NCI-H146 treated with DMSO at 0.1 percent for 48 hours (cell line): ENCODE data around the gene PLEKHG2.

Experiments used
- DNase-seq: peaks from one replicate; lab custom pipeline; 2025; ENCODE audit not compliant: unreplicated experiment; lab: John Stamatoyannopoulos, UW

The PLEKHG2 gene

DNA sequence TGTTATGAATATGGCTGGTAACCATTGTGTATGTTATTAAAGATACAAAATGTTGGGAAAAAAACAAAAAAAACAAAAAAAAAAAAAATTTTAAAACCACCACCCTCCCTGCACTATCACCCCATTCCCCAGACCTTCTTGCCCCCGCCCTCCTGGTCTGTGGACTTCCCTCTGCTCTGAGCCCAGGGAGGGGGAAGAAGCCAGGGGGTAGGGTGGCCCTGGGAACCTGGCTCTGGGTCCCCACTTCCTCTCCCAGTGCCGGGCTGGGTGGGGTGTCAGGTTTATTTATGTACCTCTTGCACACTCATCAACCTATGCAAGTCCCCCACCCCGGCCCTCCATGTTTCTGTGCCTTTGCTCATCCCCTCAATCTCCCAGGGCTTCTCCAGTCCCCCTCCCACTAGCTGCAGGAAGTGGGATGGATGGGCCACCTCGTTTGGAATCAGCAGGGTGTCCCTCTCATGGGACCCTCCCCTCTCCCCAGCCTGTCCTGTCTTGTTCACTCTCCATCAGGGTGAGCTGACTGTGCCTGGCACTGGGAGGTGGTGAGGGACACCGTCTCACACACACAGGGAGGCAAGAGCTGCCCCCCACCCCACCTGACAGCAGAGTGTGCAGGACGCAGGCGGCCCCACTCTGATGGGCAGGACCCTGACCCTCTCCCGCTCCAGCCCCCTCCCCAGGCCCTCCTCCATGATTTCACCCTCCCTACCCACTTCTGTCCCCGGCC, 27.5 kb upstream of the PLEKHG2 start:
- DNase-seq = no peak

DNA sequence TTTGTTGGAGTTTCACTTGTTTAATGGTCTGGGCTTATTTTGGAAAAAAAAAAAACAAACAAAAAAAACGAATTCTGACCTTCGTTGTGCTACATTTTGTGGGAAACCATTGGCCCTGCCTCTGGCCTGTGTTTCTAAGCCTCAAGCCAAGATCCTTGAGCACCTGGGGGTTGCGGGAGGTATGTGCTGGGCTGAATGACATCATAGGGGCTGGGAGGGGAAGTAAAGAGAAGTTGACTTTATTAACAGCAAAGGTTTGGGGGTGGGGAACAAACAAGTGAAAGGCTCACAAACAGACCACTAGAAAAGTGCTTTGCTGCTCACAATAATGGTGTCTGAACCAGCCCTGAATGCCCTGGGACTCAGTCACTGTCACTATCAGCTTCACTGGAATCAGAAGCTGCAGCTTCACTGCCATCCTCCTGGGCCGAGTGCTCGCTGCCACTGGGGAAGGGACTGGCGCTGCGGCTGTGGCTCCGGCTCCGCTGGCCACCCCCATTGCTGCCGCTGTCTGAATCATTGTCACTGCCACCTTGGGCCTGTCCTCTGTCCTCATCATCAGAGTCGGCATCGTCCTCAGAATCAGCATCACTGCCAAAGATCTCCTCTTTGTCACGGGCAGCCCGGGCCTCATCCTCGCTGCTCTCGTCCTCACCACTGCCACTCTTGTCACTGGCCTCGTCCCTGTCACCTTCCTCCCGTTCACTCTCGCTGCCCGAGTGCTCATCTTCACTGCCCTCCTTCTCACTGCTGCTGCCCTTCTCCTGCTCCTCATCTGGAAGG, 26.6 kb upstream of the PLEKHG2 start:
- DNase-seq = no peak

DNA sequence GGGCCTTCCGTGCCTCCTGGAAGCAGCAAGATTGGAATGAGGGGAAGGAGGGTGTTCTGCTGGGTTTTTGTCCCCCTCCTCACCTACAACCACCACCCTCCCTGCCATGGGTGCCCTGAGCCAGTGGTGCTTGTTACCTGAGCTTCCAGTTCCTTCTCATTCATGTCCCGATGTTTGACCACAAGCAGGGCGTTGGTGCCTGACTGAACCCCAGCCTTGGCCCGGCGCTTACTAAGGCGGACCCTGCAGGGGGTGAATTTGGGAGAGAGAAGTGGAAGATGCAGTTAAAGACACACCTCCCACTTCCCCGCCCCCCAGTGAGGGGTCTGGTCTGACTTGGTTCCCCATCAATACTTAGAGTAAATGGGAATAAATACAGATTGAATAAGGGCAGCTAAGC, 25.9 kb upstream of the PLEKHG2 start:
- DNase-seq = no peak

DNA sequence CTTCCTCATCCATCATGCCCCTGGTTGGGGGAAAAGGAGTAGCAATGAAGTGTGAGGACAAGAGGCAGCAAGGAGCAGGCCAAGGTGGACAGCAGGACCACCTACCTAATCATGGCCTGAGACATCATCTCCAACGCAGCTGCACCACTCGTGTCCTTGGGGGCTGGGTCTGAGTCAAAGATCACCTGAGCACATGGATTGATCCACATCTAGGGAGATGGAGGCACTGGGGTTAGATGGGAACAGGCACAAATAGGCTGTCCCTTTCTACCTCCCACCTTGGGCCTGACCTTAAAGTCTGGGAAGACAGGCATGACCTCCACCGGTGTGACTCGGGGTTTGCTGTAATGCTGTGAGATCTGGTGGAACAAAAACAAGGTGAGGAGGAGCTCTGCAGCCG, 23.8 kb upstream of the PLEKHG2 start:
- no peak for DNase-seq

DNA sequence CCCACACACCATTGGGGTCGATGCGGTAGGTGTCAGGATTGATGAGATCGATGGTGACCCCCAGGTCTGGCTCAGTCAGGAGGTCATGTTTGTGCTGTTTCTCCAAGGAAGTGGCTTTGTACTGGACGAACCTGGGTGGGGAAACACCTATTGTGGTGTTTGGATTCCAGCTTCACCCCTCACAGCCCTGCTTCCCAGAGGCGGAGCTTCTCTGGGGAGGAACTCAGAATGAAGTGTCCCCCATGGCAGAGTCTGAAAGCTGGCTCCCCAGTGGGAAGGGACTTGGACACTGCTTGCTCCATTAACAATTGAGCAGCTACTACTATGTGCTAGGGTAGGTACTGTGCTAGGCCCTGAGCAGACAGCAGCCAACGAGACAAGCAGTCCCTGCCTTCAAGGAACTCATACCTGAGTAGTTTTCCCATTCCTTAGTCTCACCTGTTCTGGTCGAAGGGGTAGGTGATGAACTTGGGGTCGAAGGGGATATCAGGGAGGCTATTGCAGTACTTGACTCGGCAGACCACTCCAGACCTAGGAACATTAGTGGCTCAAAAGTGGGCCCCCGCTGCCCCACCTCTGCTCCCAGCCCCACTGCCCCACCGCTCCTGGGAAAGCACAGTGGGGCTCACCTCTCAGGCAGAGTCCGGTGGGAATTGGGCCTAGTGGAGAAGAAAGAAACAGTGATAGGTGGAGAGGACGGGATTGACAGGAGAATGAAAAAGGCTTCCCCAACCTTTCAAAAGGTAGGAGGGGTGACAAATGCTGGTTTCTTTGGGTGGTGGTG, 22.6 kb upstream of the PLEKHG2 start:
- no peak for DNase-seq

DNA sequence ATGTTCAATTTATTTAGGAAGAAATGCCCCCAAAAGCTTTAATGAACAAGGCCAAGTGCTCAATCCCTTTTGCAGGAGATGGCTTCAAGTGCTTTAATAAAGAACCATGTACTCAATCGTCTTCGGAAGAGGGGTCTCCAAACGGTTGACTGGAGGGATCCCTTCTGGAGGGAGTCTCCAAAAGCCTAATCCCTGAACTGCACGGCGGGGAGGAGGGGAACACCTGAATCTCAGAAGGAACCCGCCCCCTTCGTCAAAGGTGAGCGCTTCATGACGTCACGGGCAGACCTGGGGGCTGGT, 22.1 kb upstream of the PLEKHG2 start:
- no peak for DNase-seq

DNA sequence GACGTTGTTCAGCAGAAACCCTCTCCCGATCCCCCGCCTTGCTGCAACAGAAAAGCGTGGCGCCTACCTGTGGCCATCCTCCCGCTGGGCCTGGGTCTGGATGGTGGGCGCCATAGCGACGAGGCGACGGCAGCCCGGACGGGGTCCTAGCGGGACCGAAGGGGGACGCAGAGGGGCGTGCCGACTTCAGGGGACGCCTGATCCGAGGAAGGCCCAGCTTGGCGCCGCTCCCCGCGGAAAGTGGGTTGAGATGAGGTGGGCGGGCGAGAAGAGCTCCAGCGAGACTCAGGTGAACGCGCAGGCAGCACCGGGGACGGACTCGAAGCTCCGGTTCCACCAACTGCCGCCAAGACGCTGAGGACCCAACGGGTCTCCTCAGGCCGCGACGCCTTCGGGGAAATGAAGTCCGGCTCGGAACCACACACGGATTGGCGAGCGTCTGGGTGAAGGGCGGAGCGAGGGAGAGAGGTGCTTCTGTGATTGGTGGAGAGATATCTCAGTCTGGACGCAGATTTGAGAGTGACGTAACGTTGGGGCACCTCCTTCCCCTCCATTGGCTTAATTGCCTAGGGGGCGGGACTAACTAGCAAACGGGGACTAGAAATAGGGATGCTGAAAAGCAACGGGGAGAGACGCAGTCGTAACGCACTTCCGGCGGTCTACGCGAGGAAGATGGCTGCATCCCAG, 21.6 kb upstream of the PLEKHG2 start, which contains the start of the genes MED29 and PAF1:
Gene MED29 (plus strand): TSS at position 628 of the 687 bp plus-strand sequence. CDS start 45 bp downstream, at position 673.
Gene PAF1 (minus strand): TSS at position 356 of the 687 bp plus-strand sequence. CDS start 242 bp downstream, at position 114.
- peak; percentile 100 for DNase-seq

DNA sequence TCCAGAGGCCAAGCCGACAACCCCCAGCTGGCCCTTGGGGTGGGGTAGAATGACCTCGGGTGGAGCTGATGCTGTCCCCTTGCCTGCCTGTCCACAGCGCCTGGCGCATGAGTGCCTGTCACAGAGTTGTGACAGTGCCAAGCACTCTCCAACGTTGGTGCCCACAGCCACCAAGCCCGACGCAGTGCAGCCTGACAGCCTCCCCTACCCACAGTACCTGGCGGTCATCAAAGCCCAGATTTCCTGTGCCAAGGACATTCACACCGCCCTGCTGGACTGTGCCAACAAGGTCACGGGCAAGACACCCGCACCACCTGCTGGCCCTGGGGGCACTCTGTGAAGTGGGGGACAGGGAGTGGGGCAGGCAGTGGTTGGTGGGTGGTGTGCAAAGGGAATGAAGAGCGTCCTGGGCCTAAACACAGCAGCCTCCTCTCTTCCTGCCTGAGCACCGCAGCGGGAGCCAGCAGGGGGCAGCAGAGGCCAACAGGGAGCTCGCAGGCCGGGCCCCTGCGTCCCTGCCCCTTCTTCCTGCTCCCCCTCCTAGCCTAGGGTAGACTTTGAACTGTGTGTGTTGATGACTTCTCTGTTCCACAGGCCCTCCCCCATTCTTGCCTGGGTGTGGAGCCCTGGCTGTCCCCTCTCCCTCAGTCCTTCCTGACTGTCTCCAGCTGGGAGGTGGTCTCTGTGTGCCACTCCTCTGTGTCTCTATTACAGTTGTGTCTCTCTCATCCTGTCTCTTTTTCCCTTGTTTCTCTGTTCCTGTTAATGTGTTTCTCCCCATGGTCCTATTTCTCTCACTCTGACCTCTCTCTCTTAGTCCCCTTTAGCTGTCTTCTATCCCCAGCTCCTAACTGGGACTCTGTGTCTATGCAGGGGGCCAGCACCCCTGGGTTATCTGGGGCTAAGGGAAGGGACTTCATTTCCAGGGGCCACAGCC, 14.8 kb upstream of the PLEKHG2 start:
- DNase-seq = peak; percentile 47

DNA sequence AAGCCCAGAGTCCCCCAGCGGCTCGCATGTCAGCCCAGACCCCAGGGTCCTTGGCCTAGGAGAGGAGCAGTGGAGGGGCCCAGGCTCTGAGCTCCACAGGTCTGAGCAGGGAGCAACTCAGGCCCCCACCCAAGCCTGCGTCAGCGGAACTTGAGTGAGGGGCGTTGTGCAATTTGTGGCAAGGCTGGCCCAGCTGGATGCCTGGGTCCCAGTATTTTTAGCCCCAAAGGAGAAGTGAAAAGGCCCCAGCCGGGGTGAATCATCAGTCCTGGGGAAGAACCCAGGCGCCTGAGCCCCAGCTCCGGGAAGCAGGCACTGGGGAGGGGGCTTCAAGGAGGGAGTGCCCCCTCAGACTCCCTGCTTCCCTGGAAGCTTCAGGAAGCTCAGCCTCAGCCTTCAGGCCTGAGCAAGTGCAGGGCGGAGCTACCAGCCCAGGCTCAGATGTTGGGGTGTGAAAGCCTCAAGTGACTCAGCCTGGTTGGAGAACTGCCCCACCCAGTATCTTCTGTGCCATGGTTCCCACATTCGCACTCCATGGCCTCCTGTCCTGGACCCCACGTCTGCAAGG, 14.1 kb upstream of the PLEKHG2 start:
- no peak for DNase-seq

DNA sequence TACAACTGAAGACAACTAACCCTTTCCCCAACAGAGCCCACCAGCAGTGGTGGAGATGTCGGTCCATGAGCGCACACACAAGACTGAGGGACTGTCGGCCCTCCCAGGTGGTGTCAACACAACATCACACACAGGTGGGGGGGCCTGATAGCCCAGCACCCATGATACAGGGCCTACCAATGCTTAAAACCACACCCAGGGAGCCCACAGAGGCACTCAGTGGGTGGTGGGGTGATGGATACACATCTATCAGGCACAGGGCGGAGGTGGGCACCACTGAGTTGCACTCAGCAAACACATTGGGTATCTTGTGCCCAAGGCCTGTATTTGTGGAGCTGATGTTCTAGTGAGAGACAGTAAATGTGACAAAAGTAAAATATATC, 12.8 kb upstream of the PLEKHG2 start:
- no peak for DNase-seq

DNA sequence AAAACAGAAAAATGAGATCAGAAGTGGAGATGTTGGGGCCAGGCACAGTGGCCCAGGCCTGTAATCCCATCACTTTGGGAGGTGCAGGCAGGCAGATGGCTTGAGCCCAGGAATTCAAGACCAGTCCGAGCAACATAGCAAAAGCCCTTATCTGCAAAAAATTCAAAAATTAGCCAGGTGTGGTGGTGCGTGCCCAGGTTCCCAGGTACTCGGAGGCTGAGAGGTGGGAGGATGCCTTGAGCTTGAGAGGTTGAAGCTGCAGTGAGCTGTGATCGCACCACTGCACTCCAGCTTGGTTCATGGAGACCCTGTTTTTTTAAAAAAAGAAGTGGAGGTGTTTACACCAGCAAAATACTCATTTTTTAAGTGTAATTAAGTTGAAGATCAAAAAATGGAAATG, 12.4 kb upstream of the PLEKHG2 start:
- DNase-seq = no peak

DNA sequence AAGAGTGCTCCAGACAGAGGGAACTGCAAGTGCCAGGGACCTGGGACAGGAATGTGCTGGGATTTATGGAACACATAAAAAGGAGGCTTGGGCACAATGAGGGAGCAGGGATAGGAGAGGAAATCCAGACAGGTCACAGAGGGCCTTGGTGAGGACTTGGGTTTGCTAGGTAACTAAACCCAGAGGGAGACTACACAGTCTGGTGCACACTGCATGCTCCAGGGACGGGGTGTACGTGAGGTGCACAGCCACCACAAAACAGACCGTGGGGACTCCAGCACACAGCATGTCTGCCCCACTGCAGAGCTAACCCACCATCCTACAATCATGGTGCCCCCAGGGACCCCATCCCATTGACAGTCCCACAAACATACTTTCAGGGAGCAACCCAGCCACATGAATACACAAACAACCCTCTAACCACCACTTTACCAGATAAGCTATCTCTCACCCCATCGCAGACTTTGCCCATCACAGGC, 11.4 kb upstream of the PLEKHG2 start:
- no peak for DNase-seq

DNA sequence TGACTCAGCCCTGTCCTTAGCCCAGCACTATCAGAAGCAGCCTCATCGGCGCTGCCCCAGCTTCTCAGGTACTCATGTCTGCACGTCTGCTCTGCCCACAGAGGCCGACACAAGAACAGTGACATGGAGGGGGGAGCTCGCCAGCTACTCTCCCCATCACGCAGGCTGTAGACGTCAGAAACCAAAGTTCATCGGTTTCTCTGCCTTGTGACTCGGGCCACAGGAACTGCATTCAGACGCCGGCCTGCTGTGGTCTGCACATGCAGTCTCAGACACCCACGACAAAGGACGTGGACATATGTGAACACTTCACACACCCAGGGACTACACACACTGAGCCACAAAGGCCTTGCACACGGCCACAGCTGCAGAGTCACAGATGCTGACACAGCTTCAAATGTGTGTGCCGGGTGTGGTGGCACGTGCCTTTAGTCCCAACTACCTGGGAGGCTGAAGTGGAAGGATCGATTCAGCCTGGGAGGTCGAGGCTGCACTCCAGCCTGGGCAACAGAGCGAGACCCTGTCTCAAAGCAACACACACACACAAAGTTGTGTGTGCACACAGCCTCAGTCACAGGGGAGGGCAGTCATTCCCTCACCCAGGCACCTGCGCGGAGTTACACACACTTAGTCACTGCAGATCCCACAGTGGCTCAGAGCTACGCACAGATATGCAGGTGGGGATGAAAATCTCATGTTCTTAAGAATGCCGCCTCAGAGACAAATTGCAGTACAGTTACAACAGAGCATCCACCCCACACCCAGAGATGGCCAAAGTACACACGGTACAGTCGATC, 10.7 kb upstream of the PLEKHG2 start:
- DNase-seq = no peak

DNA sequence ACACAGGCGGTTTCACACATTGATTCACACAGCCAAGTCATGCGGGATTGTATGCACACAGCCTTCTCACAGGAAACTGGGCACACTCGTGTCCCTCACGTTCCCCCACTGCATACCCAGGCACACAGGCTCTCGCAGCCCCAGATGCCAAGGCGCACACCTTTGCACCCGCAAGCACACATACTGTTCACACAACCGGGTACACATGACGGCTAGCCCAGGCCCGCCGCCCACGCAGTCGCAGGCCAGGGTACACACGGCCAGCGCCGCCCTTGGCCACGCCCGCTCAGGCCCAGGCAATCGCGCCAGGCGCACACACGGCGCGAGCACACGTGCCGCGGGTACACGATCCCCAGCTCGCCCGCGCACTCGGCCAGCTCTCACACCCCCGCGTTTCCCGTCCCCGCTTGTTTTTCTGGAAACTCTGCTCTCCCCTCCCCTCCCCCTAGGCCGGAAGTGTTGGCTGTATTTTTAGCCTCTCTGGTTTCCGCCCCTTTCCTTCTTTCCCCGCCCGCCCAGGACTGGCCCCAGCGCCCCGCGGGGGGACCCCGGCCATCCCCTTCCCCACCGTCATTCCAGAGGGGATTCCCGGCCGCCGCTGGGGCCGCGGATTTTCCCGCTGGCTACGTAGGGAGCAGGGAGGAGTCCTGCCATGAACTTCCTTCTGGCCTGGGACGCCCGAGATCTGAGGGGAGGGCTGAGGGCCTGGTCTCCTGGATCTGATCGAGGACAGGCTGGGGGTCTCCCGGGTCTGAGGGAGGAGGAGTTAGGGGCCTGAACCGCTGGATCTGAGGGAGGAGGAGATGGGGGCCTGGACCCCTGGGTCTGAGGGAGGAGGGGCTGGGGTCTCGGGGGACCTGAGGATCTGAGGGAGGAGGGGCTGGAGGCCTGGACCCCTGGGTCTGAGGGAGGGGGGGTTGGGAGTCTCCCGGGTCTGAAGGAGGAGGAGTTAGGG, 9.8 kb upstream of the PLEKHG2 start:
- DNase-seq = peak; percentile 62

DNA sequence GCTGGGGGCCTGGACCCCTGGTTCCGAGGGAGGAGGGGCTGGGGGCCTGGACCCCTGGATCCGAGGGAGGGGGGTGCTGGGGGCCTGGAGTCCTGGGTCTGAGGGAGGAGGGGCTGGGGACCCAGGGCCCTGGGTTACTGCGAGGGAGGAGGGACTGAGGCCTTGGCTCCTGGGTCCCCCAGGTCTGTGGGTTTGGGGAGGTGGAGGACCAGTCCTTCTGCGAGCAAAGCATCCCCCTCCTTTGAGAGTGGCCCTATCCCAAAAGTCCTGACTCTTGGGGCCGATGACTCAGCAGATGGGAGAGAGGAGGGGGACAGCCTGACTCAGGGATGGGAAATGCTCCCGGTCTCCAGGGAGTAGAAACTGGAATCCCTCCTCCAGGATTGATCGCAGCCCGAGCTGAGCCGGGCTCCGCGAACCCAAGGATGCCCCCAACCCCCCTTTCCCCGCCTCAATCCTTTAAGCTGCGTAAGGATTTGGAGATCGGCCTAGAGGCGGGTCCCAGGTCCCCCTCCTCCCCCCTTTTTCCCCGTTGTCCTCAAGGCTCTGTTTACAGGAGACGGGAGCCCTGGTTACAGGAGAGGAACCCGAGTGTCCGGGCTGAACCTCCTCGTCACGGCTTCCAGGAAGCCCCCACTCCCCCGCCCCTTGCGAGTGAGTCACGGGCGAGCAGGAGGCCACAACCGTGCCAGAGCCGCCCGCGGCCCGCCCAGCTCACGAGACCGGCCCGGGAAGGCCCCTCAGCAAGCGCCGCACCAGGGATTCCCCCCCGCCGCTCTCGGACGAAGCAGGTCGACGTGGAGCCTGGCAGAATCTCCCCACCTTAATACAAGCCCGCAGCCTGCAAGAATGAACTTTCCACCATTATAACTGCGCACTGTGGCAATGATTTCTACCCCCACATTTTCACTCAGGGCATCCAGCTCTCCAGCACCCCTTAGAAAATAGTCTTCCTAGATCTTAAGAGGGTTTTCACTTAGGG, 8.8 kb upstream of the PLEKHG2 start:
- DNase-seq = peak; percentile 56

DNA sequence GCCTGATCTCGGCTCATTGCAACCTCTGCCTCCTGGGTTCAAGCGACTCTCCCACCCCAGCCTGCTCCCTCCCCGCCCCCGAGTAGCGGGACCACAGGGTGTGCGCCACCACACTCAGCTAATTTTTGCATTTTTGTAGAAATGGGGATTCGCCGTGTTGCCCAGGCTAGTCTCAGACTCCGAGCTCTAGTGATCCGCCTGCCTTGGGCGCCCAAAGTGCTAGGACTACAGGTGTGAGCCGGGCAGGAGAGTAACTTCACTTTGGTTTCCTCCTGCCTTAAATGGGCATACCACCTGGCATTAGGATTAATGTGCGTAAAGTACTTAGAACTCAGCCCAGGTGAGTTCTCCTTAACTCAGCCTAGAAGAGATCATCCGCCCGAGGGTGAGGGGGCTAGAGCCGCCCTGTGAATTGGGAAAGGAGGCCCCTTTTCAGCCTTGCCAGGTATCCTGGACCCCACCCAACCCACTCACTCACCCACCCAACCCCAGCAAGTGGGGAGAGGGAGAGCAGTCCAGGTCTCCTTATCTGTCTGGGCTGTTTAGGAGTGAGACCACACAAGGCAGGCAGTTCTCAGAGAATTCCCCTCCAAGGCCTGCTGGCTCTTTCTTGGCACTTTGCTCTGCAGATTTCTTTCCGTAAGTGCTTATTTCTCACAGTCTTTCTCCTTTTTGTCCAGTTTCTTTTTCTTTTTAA, 7.1 kb upstream of the PLEKHG2 start:
- DNase-seq = no peak
